Stimulated activated naive B cell treated with anti-CD40 and anti-IgM and Interleukin-4, amounts not matched to agents 10 μg/mL and 1 μg/mL and 100 μg/mL, for 72 hours (primary cell): ENCODE measurements around the gene S1PR5.
A peak's percentile ranks its signal among the peaks of the same experiment; 100 is the strongest.

ENCODE experiments used
- ATAC-seq, 2 donors: fragments of 150-1000 bp; cut with Tn5 transposase; replicated peaks; 2 replicates each; pipeline ENCODE4 v1.10.0; 2021; ENCODE audit warnings: moderate library complexity in 1 of 2
- DNase-seq: peaks from one replicate; pipeline ENCODE4 v3.0.0; 2021
- H3K27ac Mint-ChIP-seq: one replicate; pipeline ENCODE4 v1.8.0; 2022; ENCODE audit warnings: mild to moderate bottlenecking, mixed read lengths
- H3K27me3 Mint-ChIP-seq, 2 donors: one replicate each; pipeline ENCODE4 v1.8.0; 2022; ENCODE audit warnings: mixed read lengths in 2 of 2
- H3K36me3 Mint-ChIP-seq, 2 donors: one replicate each; pipeline ENCODE4 v1.8.0; 2022; ENCODE audit warnings: mixed read lengths in 2 of 2, mild to moderate bottlenecking in 1 of 2
- H3K4me1 Mint-ChIP-seq, 2 donors: one replicate each; pipeline ENCODE4 v1.8.0; 2022; ENCODE audit warnings: mixed read lengths in 2 of 2, mild to moderate bottlenecking in 1 of 2
- H3K4me3 Mint-ChIP-seq, 2 donors: one replicate each; pipeline ENCODE4 v1.8.0; 2022; ENCODE audit warnings: mild to moderate bottlenecking in 2 of 2, mixed read lengths in 2 of 2, moderate library complexity in 1 of 2
- H3K9me3 Mint-ChIP-seq, 2 donors: one replicate each; pipeline ENCODE4 v1.8.0; 2022; ENCODE audit warnings: mixed read lengths in 2 of 2, mild to moderate bottlenecking in 1 of 2

The S1PR5 gene

GRCh38 chr19:10491472-10492047 lies 25.7 kb downstream of the S1PR5 start:
- no peaks in the 10 kb centered on the region for H3K4me1 Mint-ChIP-seq
- peaks cover 37 to 39% of the 10 kb centered on the region in 2 donors for H3K36me3 Mint-ChIP-seq
- DNase-seq (no peak), ATAC-seq (no peak)
- no peaks in the 10 kb centered on the region for H3K9me3 Mint-ChIP-seq
- no peak overlapping the region for H3K4me3 Mint-ChIP-seq
- no peak overlapping the region for H3K27ac Mint-ChIP-seq
- H3K27me3 Mint-ChIP-seq: no peaks in the 10 kb centered on the region

DNA sequence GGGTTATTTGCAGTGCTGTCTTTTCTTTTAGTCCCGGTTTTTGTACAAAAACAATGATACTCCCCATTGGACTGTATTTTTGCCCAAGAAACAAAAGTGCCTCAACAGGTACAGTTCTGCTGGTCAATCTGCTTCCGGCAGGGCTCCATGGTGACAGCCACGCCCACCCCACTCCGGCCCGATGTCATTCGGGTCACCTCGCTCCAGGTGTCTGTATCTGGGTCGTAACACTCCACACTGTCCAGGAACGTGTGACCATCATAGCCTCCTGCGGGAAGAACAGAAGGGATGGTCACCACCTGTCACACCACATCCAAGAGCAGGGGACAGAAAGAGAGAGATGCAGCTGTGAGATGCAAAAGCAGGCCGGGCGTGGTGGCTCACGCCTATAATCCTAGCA lies 30.7 kb downstream of the S1PR5 start:
- Mint-ChIP-seq H3K27me3 (no peaks in the 10 kb centered on the region), H3K9me3 (no peaks in the 10 kb centered on the region), H3K27ac (no peak overlapping the region)

DNA sequence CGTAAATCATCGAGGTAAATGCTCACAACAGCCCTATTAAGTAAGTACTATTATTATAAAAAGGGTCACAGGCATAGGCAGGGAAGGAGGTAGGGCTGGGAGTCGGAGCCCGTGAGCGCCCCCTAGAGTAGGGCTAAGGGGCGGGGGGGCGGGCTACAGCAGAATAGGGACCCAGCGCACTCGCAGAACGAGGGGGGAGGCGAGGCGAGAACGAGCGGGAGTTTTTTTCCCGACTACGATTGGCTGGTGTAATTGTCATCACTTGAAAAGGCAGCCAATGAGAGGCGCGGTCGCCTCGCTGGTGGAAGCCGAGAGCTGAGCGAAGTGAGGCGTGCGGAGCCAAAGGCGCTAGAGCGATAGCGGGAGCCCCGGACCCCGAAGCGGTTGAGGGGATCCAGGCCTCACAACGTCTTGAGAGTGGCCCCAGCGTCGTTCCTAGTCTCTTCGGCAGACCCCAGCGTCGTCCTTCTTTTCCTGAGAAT lies 38.3 kb downstream of the S1PR5 start:
- ATAC-seq (peak; percentile 84 to 90), DNase-seq (peak; percentile 60)
- Mint-ChIP-seq H3K4me1 (peaks cover 7 to 23% of the 10 kb centered on the region in 2 donors), H3K4me3 (peak overlapping the region; percentile 25 to 70), H3K36me3 (peaks cover 0 to 2% of the 10 kb centered on the region in 2 donors), H3K27ac (peak overlapping the region; percentile 42), H3K27me3 (no peaks in the 10 kb centered on the region), H3K9me3 (no peaks in the 10 kb centered on the region)

More for the DNA sequence above, 30.7 kb downstream of the S1PR5 start:
- ATAC-seq: no peak
- no peak overlapping the region for H3K4me3 Mint-ChIP-seq
- H3K36me3 Mint-ChIP-seq: peaks cover 32 to 34% of the 10 kb centered on the region in 2 donors
- no peak for DNase-seq
- peaks cover 0 to 7% of the 10 kb centered on the region in 2 donors for H3K4me1 Mint-ChIP-seq

- H3K4me1 Mint-ChIP-seq: peaks cover 7 to 20% of the 10 kb centered on the region in 2 donors
- no peak overlapping the region for H3K27ac Mint-ChIP-seq
- no peak for DNase-seq
- peaks cover 1% of the 10 kb centered on the region in 2 donors for H3K27me3 Mint-ChIP-seq
- no peak for ATAC-seq
- H3K4me3 Mint-ChIP-seq: no peak overlapping the region
- no peaks in the 10 kb centered on the region for H3K9me3 Mint-ChIP-seq
- H3K36me3 Mint-ChIP-seq: peaks cover 0 to 2% of the 10 kb centered on the region in 2 donors
Observed at GRCh38 chr19:10478476-10478875, 38.8 kb downstream of the S1PR5 start.

- DNase-seq: no peak
- no peaks in the 10 kb centered on the region for H3K9me3 Mint-ChIP-seq
- peaks cover 7 to 16% of the 10 kb centered on the region in 2 donors for H3K4me1 Mint-ChIP-seq
- peak; percentile 46 to 65 for ATAC-seq
- H3K36me3 Mint-ChIP-seq: no peaks in the 10 kb centered on the region
- H3K27ac Mint-ChIP-seq: no peak overlapping the region
- peaks cover 5 to 6% of the 10 kb centered on the region in 2 donors for H3K27me3 Mint-ChIP-seq
- H3K4me3 Mint-ChIP-seq: no peak overlapping the region
Observed at GRCh38 chr19:10474962-10475451, 42.2 kb downstream of the S1PR5 start.

- H3K9me3 Mint-ChIP-seq: no peaks in the 10 kb centered on the region
- H3K4me3 Mint-ChIP-seq: no peak overlapping the region
- peaks cover 0 to 5% of the 10 kb centered on the region in 2 donors for H3K4me1 Mint-ChIP-seq
- no peak overlapping the region for H3K27ac Mint-ChIP-seq
- peaks cover 13 to 17% of the 10 kb centered on the region in 2 donors for H3K27me3 Mint-ChIP-seq
- peaks cover 9 to 14% of the 10 kb centered on the region in 2 donors for H3K36me3 Mint-ChIP-seq
- DNase-seq (no peak), ATAC-seq (no peak)
Observed at GRCh38 chr19:10473192-10473591, 44.1 kb downstream of the S1PR5 start.

GRCh38 chr19:10471909-10472308 lies 45.3 kb downstream of the S1PR5 start:
- Mint-ChIP-seq H3K36me3 (peaks cover 15 to 20% of the 10 kb centered on the region in 2 donors), H3K27me3 (peaks cover 13 to 17% of the 10 kb centered on the region in 2 donors), H3K27ac (peak overlapping the region; percentile 82), H3K4me3 (no peak overlapping the region), H3K4me1 (peaks cover 0 to 5% of the 10 kb centered on the region in 2 donors), H3K9me3 (no peaks in the 10 kb centered on the region)
- peak; percentile 64 to 68 for ATAC-seq
- no peak for DNase-seq

GRCh38 chr19:10468133-10468532 lies 49.1 kb downstream of the S1PR5 start:
- Mint-ChIP-seq H3K4me1 (peaks cover under 1 to 1% of the 10 kb centered on the region in 2 donors), H3K27ac (no peak overlapping the region), H3K36me3 (peaks cover 30 to 34% of the 10 kb centered on the region in 2 donors), H3K27me3 (peaks cover 11 to 13% of the 10 kb centered on the region in 2 donors), H3K4me3 (no peak overlapping the region), H3K9me3 (no peaks in the 10 kb centered on the region)
- ATAC-seq (no peak), DNase-seq (no peak)

- DNase-seq (no peak), ATAC-seq (no peak)
- H3K4me3 Mint-ChIP-seq: no peak overlapping the region
- no peaks in the 10 kb centered on the region for H3K9me3 Mint-ChIP-seq
- peaks cover 36 to 42% of the 10 kb centered on the region in 2 donors for H3K36me3 Mint-ChIP-seq
- no peak overlapping the region for H3K27ac Mint-ChIP-seq
- H3K4me1 Mint-ChIP-seq: peaks cover 1 to 7% of the 10 kb centered on the region in 2 donors
- H3K27me3 Mint-ChIP-seq: peaks cover 11 to 21% of the 10 kb centered on the region in 2 donors
Observed at GRCh38 chr19:10467104-10467706, 50.0 kb downstream of the S1PR5 start.

DNA sequence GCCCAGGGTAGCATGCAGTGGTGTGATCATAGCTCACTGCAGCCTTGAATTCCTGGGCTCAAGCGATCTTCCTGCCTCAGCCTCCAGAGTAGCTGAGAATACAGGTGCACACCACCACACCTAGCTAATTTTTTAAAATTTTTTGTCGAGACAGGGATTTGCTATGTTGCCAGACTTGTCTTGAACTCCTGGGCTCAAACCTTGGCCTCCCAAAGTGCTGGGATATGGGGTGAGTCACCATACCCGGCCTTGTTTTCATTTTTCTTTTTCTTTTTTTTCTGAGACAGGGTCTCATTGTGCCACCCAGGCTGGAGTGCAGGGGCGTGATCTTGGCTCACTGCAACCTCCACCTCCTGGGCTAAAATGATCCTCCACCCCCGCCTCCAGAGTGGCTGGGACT lies 52.8 kb downstream of the S1PR5 start:
- DNase-seq (no peak), ATAC-seq (no peak)
- peaks cover 6 to 22% of the 10 kb centered on the region in 2 donors for H3K4me1 Mint-ChIP-seq
- H3K9me3 Mint-ChIP-seq: no peaks in the 10 kb centered on the region
- H3K36me3 Mint-ChIP-seq: peaks cover 38 to 49% of the 10 kb centered on the region in 2 donors
- H3K27me3 Mint-ChIP-seq: peaks cover 11 to 19% of the 10 kb centered on the region in 2 donors
- no peak overlapping the region for H3K4me3 Mint-ChIP-seq
- no peak overlapping the region for H3K27ac Mint-ChIP-seq
